C4-2B (cell line): ENCODE measurements around the gene TNPO2.

ENCODE experiments used
- CTCF ChIP-seq: fragments of 450-650 bp; conservative IDR thresholded peaks from 2 replicates; pipeline ENCODE4 v1.5.1; 2017; ENCODE audit warnings: mild to moderate bottlenecking
- ZFX ChIP-seq: fragments of 450-650 bp; IDR thresholded peaks from 2 replicates; pipeline ENCODE4 v1.6.1; 2017

GRCh38 chr19:12745166-12745897, 21.6 kb upstream of the TNPO2 start:
- TF ChIP-seq CTCF: no peak
- TF ChIP-seq ZFX: no peak
